Hepatocyte (in vitro differentiated cells): ENCODE measurements around the gene RAP1GAP. TPM values are rescaled to one million over a fixed set of nuclear protein-coding genes. Genes with fewer than 3 reads are reported as not detected.

Experiments used
- DNase-seq: peaks from one replicate; pipeline ENCODE4 v3.0.0-alpha.2; 2016; ENCODE audit warnings: low spot score
- H2AFZ ChIP-seq: fragments of 200-600 bp; sonication (generic); 2 replicates; pipeline ENCODE4 v1.6.0; 2016; ENCODE audit warnings: antibody characterized with exemption, mild to moderate bottlenecking
- H3K27ac ChIP-seq: fragments of 200-600 bp; sonication (generic); 2 replicates; pipeline ENCODE4 v1.5.1; 2016; ENCODE audit warnings: mild to moderate bottlenecking
- H3K27me3 ChIP-seq: fragments of 200-600 bp; sonication (generic); 2 replicates; pipeline ENCODE4 v1.6.1; 2016
- H3K36me3 ChIP-seq: fragments of 200-600 bp; sonication (generic); replicated peaks from 2 replicates; pipeline ENCODE4 v1.5.1; 2016; ENCODE audit warnings: low read depth; ENCODE audit not compliant: insufficient read depth
- H3K4me1 ChIP-seq: fragments of 200-600 bp; sonication (generic); 2 replicates; pipeline ENCODE4 v1.5.1; 2016; ENCODE audit warnings: mild to moderate bottlenecking, moderate library complexity; ENCODE audit not compliant: insufficient read depth
- H3K4me2 ChIP-seq: fragments of 200-600 bp; sonication (generic); 2 replicates; pipeline ENCODE4 v1.6.0; 2016
- H3K4me3 ChIP-seq: fragments of 200-600 bp; sonication (generic); 2 replicates; pipeline ENCODE4 v1.5.1; 2016; ENCODE audit warnings: mild to moderate bottlenecking
- H3K79me2 ChIP-seq: fragments of 200-600 bp; sonication (generic); 2 replicates; pipeline ENCODE4 v1.6.0; 2017; ENCODE audit warnings: mild to moderate bottlenecking
- H3K9me2 ChIP-seq: fragments of 200-600 bp; sonication (generic); replicated peaks from 2 replicates; pipeline ENCODE4 v1.6.0; 2017; ENCODE audit warnings: mild to moderate bottlenecking; ENCODE audit not compliant: insufficient read depth
- H3K9me3 ChIP-seq: fragments of 200-600 bp; sonication (generic); 2 replicates; pipeline ENCODE4 v1.5.1; 2016; ENCODE audit warnings: low read depth, mild to moderate bottlenecking
- H4K20me1 ChIP-seq: fragments of 200-600 bp; sonication (generic); 2 replicates; pipeline ENCODE4 v1.6.0; 2016; ENCODE audit warnings: mild to moderate bottlenecking; ENCODE audit not compliant: insufficient read depth, poor library complexity, severe bottlenecking
- EZH2 ChIP-seq: fragments of 200-600 bp; sonication (generic); IDR thresholded peaks from 2 replicates; pipeline ENCODE4 v1.6.1; 2016; ENCODE audit warnings: antibody characterized with exemption, mild to moderate bottlenecking, borderline replicate concordance
- EZH2phosphoT487 ChIP-seq: fragments of 200-600 bp; sonication (generic); IDR thresholded peaks from one replicate; pipeline ENCODE4 v1.6.1; 2018; ENCODE audit warnings: antibody characterized with exemption, mild to moderate bottlenecking, low read depth, moderate library complexity; ENCODE audit not compliant: unreplicated experiment, severe bottlenecking
- WGBS: methylation state at CpG from one replicate; pipeline ENCODE4 v1.1.6; 2016; ENCODE audit warnings: low lambda C conversion rate; ENCODE audit errors: missing lambda C conversion rate; 5-methylcytosine and 5-hydroxymethylcytosine counted together
- polyA plus RNA-seq: library from polyadenylated mRNA; unstranded; fragments of >200 nt; fragmentation: Nextera tagmentation; extraction: Ambion mirVana; gene quantifications from 2 replicates; pipeline ENCODE4 v1.2.1, GENCODE V29; 2016
- total RNA-seq: library from RNA; depleted of rRNA; stranded (reverse); fragments of >200 nt; gene quantifications from 2 replicates; pipeline ENCODE4 v1.2.3, GENCODE V29; 2014
- TF ChIP-seq, protein P1 (sequence below): fragments of 200-600 bp; sonication (generic); IDR thresholded peaks from 2 replicates; pipeline ENCODE4 v1.5.1; 2016; ENCODE audit warnings: antibody characterized with exemption, mild to moderate bottlenecking; ENCODE audit not compliant: poor library complexity

Gene RAP1GAP
- total and polyA plus RNA-seq, 2 experiments from 2014 or later: 12.3 to 18.0 TPM

DNA sequence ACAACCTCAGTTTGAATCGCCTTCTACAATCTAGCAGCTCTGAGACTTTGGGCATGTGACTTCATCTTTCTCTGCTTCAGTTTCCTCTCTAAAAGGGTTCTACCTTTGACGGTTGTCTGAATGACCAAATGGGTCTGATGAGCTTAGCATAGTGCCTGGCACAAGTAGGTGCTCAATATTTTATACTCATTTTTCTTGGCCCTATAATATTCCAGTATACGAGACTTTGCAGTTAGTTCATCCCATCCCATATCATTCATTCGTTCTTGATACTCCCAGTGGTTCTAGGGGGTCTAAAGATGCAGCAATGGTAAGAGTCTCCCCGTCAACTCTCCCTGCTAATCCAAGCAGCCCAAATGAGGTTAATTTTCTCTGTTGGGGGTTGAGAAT lies 92.4 kb downstream of the RAP1GAP start:
- Histone ChIP-seq H3K27me3 (no peaks in the 10 kb centered on the region), H2AFZ (no peak overlapping the region), H3K4me2 (no peak overlapping the region), H3K9me3 (no peaks in the 10 kb centered on the region), H3K4me1 (peaks cover 6% of the 10 kb centered on the region), H3K36me3 (no peaks in the 10 kb centered on the region), H3K27ac (no peak overlapping the region), H3K79me2 (no peaks in the 10 kb centered on the region), H3K4me3 (no peak overlapping the region), H3K9me2 (no peaks in the 10 kb centered on the region), H4K20me1 (no peaks in the 10 kb centered on the region)
- 93% methylated on average over 5 of the region's 5 CpGs for WGBS
- no peak for DNase-seq
- TF ChIP-seq EZH2phosphoT487: no peak
- TF ChIP-seq EZH2: no peak
- TF ChIP-seq, protein P1, sequence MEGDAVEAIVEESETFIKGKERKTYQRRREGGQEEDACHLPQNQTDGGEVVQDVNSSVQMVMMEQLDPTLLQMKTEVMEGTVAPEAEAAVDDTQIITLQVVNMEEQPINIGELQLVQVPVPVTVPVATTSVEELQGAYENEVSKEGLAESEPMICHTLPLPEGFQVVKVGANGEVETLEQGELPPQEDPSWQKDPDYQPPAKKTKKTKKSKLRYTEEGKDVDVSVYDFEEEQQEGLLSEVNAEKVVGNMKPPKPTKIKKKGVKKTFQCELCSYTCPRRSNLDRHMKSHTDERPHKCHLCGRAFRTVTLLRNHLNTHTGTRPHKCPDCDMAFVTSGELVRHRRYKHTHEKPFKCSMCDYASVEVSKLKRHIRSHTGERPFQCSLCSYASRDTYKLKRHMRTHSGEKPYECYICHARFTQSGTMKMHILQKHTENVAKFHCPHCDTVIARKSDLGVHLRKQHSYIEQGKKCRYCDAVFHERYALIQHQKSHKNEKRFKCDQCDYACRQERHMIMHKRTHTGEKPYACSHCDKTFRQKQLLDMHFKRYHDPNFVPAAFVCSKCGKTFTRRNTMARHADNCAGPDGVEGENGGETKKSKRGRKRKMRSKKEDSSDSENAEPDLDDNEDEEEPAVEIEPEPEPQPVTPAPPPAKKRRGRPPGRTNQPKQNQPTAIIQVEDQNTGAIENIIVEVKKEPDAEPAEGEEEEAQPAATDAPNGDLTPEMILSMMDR: no peak

DNA sequence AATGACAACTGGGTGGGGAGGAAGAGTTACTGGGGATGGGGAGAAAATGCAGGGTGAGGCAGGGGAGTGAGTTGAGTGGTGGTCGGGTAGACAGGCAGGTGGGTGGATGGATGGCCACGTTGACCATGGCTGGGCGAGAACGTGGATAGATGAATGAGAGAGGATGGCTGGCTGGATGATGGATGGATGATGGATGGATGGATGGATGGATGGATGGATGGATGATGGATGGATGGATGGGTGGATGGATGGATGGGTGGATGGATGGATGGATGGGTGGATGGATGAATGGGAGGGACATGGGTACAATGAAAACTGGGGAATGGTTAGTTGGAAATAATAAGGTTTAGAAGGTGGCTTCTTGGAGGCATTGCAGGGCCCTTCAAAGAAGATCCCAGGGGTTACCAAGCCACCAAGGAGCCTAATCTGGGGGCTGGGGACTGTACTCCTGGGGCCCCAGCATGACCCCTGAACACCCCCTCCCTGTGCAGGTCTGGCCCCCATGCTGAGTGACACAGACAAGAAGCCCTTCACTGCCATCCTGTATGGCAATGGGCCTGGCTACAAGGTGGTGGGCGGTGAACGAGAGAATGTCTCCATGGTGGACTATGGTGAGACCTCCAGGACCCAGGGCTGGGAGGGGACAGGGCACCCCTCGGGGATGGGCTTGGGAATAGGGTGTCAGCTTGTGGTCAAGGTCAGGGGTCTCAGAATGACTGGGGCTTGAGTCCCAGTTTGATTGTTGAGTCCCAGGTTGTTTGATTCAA lies 92.9 kb downstream of the RAP1GAP start:
- H3K9me2 ChIP-seq: no peaks in the 10 kb centered on the region
- peaks cover 6% of the 10 kb centered on the region for H3K4me1 ChIP-seq
- DNase-seq: no peak
- H3K9me3 ChIP-seq: no peaks in the 10 kb centered on the region
- WGBS: 90% methylated on average over 7 of the region's 7 CpGs
- H3K79me2 ChIP-seq: no peaks in the 10 kb centered on the region
- no peak overlapping the region for H3K4me3 ChIP-seq
- no peaks in the 10 kb centered on the region for H3K36me3 ChIP-seq
- H4K20me1 ChIP-seq: no peaks in the 10 kb centered on the region
- no peaks in the 10 kb centered on the region for H3K27me3 ChIP-seq
- TF ChIP-seq, protein P1: no peak
- no peak for TF ChIP-seq EZH2
- TF ChIP-seq EZH2phosphoT487: no peak
- no peak overlapping the region for H3K4me2 ChIP-seq
- H3K27ac ChIP-seq: no peak overlapping the region
- no peak overlapping the region for H2AFZ ChIP-seq

DNA sequence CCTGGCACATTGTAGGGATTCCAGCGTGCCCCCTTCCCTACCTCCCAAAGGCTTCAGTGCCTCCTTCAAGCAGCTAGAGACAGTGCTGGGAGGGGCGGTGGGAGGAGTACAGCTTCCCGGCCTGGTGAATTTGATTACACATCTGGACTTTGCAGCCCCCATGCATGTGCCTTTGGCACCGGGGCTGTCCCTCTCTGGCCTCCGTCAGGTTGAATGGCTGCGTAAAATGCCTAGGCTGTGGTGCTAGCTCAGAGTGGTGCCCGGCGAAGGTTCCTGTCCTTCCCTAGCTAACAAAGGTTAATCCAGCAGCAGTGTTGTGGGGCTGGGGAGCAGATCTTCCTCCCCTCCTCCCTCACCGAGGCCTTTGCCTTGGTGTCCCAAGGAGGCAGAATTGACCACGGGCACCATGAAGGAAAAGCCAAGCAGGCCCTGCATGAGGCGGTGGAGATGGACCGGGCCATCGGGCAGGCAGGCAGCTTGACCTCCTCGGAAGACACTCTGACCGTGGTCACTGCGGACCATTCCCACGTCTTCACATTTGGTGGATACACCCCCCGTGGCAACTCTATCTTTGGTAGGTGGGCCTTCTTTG lies 93.7 kb downstream of the RAP1GAP start:
- 91% methylated on average over 18 of the region's 18 CpGs for WGBS
- no peak overlapping the region for H2AFZ ChIP-seq
- H3K4me3 ChIP-seq: no peak overlapping the region
- H3K4me2 ChIP-seq: no peak overlapping the region
- no peak for DNase-seq
- H3K27ac ChIP-seq: no peak overlapping the region
- H4K20me1 ChIP-seq: no peaks in the 10 kb centered on the region
- no peaks in the 10 kb centered on the region for H3K9me3 ChIP-seq
- no peaks in the 10 kb centered on the region for H3K9me2 ChIP-seq
- no peaks in the 10 kb centered on the region for H3K27me3 ChIP-seq
- peaks cover 6% of the 10 kb centered on the region for H3K4me1 ChIP-seq
- H3K36me3 ChIP-seq: no peaks in the 10 kb centered on the region
- TF ChIP-seq EZH2phosphoT487: no peak
- TF ChIP-seq, protein P1: no peak
- no peak for TF ChIP-seq EZH2
- H3K79me2 ChIP-seq: no peaks in the 10 kb centered on the region
